HL-60 (cell line): ENCODE measurements around the gene OR6X1.
"Not testable (repeated sequence)": the region's sequence is repeated elsewhere in the genome, so short reads cannot be mapped to it uniquely, and the experiment has no call there.

Experiments
- DNase-seq, 2 experiments: peaks; one replicate each; pipeline ENCODE4 v3.0.0-alpha.2; 2010 to 2020; ENCODE audit warnings: low read depth in 1 of 2, low spot score in 1 of 2
- H3K27ac ChIP-seq: fragments of 250-450 bp; sonication (Bioruptor Pico); replicated peaks from 2 replicates; pipeline ENCODE4 v1.5.1; 2020; ENCODE audit warnings: mild to moderate bottlenecking, moderate library complexity
- H3K27me3 ChIP-seq: fragments of 250-450 bp; sonication (Bioruptor Pico); 2 replicates; pipeline ENCODE4 v1.5.1; 2021; ENCODE audit warnings: mild to moderate bottlenecking, moderate library complexity; ENCODE audit not compliant: insufficient read depth, poor library complexity, severe bottlenecking
- H3K4me3 ChIP-seq: replicated peaks from 2 replicates; pipeline ENCODE4 v1.5.1; 2011; ENCODE audit warnings: mild to moderate bottlenecking, control low read depth, low read length; ENCODE audit not compliant: insufficient read depth
- GABPA ChIP-seq: IDR thresholded peaks from 2 replicates; pipeline ENCODE4 v1.6.1; 2012; ENCODE audit warnings: low read depth
- POLR2AphosphoS5 ChIP-seq: IDR thresholded peaks from 2 replicates; pipeline ENCODE4 v1.6.1; 2012; ENCODE audit warnings: low read depth
- SPI1 ChIP-seq: IDR thresholded peaks from 2 replicates; pipeline ENCODE4 v1.6.1; 2012; ENCODE audit warnings: low read depth, mild to moderate bottlenecking, borderline replicate concordance
- TF ChIP-seq, protein P1 (sequence below): IDR thresholded peaks from one replicate; pipeline ENCODE4 v1.5.1; 2011; ENCODE audit warnings: low read length, control low read depth, inconsistent platforms; ENCODE audit not compliant: insufficient read depth
- TF ChIP-seq, protein P2 (sequence below): IDR thresholded peaks from 2 replicates; pipeline ENCODE4 v1.6.1; 2012; ENCODE audit warnings: low read depth; ENCODE audit not compliant: insufficient replicate concordance

OR6X1 gene

DNA sequence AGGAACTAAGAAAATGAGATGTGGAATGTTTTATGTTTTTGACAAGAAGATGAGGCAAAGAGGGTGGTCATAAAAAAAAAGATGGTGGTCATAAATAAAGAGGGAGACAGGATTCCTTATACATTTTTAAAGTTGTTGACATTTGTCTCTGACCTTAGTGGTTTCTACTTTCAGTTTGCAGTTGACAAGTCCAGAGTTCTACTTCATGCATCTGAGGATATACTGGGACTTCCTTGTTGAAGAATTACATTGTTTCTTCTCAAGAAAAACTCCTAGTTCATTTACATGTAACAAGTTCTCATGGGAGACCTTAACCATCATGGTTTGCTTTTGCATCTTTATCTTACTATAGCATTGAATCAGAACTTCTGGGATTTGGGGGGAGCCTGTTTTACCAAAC lies 1.2 kb downstream of the OR6X1 start:
- H3K4me3 ChIP-seq = no peak overlapping the region
- no peak overlapping the region for H3K27ac ChIP-seq
- no peak for DNase-seq
- no peak for TF ChIP-seq SPI1
- TF ChIP-seq, protein P1, sequence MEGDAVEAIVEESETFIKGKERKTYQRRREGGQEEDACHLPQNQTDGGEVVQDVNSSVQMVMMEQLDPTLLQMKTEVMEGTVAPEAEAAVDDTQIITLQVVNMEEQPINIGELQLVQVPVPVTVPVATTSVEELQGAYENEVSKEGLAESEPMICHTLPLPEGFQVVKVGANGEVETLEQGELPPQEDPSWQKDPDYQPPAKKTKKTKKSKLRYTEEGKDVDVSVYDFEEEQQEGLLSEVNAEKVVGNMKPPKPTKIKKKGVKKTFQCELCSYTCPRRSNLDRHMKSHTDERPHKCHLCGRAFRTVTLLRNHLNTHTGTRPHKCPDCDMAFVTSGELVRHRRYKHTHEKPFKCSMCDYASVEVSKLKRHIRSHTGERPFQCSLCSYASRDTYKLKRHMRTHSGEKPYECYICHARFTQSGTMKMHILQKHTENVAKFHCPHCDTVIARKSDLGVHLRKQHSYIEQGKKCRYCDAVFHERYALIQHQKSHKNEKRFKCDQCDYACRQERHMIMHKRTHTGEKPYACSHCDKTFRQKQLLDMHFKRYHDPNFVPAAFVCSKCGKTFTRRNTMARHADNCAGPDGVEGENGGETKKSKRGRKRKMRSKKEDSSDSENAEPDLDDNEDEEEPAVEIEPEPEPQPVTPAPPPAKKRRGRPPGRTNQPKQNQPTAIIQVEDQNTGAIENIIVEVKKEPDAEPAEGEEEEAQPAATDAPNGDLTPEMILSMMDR = no peak
- TF ChIP-seq POLR2AphosphoS5 = no peak
- no peaks in the 10 kb centered on the region for H3K27me3 ChIP-seq

DNA sequence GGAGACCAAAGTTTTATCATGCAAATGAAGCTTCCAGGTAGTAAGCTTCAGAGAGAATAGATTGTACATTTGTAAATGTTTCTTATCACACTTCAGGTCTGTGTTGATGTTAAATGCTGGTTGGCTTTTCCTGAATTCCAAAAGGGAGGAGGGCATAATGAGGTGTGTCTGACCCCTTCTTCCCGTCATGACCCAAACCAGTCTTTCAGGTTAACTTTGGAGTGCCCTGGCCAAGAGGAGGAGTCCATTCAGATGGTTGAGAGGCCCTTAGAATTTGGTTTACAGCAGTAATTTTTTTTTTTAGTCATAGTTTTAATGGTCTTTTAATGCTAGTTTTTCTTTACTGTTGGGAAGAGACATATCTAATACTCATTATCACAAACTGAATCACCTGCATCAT lies 2.5 kb downstream of the OR6X1 start:
- Histone ChIP-seq H3K27me3 (no peaks in the 10 kb centered on the region), H3K27ac (no peak overlapping the region), H3K4me3 (no peak overlapping the region)
- TF ChIP-seq, protein P1 = no peak
- TF ChIP-seq GABPA = no peak
- no peak for TF ChIP-seq SPI1
- TF ChIP-seq POLR2AphosphoS5 = no peak
- TF ChIP-seq, protein P2, sequence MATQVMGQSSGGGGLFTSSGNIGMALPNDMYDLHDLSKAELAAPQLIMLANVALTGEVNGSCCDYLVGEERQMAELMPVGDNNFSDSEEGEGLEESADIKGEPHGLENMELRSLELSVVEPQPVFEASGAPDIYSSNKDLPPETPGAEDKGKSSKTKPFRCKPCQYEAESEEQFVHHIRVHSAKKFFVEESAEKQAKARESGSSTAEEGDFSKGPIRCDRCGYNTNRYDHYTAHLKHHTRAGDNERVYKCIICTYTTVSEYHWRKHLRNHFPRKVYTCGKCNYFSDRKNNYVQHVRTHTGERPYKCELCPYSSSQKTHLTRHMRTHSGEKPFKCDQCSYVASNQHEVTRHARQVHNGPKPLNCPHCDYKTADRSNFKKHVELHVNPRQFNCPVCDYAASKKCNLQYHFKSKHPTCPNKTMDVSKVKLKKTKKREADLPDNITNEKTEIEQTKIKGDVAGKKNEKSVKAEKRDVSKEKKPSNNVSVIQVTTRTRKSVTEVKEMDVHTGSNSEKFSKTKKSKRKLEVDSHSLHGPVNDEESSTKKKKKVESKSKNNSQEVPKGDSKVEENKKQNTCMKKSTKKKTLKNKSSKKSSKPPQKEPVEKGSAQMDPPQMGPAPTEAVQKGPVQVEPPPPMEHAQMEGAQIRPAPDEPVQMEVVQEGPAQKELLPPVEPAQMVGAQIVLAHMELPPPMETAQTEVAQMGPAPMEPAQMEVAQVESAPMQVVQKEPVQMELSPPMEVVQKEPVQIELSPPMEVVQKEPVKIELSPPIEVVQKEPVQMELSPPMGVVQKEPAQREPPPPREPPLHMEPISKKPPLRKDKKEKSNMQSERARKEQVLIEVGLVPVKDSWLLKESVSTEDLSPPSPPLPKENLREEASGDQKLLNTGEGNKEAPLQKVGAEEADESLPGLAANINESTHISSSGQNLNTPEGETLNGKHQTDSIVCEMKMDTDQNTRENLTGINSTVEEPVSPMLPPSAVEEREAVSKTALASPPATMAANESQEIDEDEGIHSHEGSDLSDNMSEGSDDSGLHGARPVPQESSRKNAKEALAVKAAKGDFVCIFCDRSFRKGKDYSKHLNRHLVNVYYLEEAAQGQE = no peak
- DNase-seq = no peak

DNA sequence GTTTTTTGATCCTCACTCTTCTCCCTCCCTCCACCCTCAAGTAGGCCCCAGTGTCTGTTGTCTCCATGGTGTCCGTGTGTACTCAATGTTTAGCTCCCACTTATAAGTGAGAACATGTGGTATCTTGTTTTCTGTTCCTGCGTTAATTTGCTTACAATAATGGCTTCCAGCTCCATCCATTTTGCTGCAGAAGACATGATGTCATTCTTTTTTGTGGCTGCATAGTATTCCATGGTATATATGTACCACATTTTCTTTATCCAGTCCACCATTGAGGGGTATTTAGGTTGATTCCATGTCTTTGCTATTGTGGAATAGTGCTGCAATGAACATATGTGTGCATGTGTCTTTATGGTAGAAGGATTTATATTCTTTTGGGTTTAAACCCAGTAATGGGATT lies 6.0 kb downstream of the OR6X1 start:
- not testable (repeated sequence) for DNase-seq, H3K4me3 ChIP-seq, H3K27me3 ChIP-seq, H3K27ac ChIP-seq

DNA sequence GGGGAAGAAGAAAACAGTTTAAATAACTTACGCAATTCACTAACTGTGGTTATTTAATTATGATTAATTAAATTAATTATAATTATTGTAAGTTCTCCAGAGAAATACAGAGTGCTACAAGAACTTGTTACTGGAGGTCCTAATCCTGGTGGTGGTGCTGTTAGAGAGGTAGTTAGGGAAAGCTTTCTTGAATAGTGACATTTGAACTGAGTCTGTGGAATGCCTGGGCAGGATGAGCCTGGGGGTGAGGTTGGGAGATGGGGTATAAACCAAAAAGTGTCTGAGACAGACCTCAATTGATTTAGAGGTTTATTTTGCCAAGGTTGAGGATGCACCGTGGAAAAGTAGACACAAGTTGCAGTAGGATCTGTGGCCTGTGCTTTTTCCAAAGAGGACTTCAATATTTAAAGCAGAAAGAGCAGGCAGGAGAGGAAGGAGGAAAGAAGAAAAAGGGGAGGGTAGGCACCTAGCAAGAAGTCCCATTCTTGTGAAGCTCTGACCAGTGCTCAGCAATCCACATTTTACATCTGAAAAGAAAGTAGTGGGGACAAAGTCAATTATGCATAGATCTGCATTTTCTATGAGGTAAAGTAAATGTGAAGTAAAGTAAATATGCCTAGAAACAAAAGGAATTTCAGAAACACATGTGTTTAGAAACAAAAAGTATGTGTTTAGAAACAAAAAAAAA lies 8.4 kb downstream of the OR6X1 start:
- no peak overlapping the region for H3K4me3 ChIP-seq
- H3K27ac ChIP-seq = no peak overlapping the region
- TF ChIP-seq, protein P2 = no peak
- TF ChIP-seq, protein P1 = no peak
- TF ChIP-seq GABPA (no peak), SPI1 (no peak), POLR2AphosphoS5 (no peak)
- DNase-seq = no peak
- H3K27me3 ChIP-seq = no peaks in the 10 kb centered on the region
